ENCODE results near the gene SH3RF1. TPM values are rescaled to one million over a fixed set of nuclear protein-coding genes. Genes with fewer than 3 reads are reported as not detected.

Gene SH3RF1
- total and polyA plus RNA-seq, 7 donors: 8.2 to 20.8 (median 12.5) TPM

- Histone ChIP-seq H3K36me3 (no peaks in the 10 kb centered on the region), H3K27ac (no peak overlapping the region), H3K9me3 (no peaks in the 10 kb centered on the region), H3K27me3 (no peaks in the 10 kb centered on the region), H3K4me1 (peaks cover 0 to 11% (median 5%) of the 10 kb centered on the region in 4 donors), H3K4me3 (no peak overlapping the region)
- TF ChIP-seq POLR2AphosphoS5 (IDR thresholded peaks at IDR 0.05): no peak
- TF ChIP-seq EP300 (IDR thresholded peaks at IDR 0.05): no peak
- TF ChIP-seq CTCF (IDR thresholded peaks at IDR 0.05): no peak
- no peak for TF ChIP-seq POLR2A (IDR thresholded peaks at IDR 0.05)
- 37 to 74% methylated on average over 2 of the region's 2 CpGs for WGBS, 2 donors
- intact Hi-C loops (cut with DNase I): no loop called here
- DNase-seq: no peak
Measured at GRCh38 chr4:169212981-169213380, 57.8 kb downstream of the SH3RF1 start.

GRCh38 chr4:169210504-169211118 is 60.1 kb downstream of the SH3RF1 start:
- Histone ChIP-seq H3K4me3 (no peak overlapping the region), H3K27ac (no peak overlapping the region), H3K4me1 (peaks cover 0 to 15% (median 5%) of the 10 kb centered on the region in 4 donors), H3K9me3 (no peaks in the 10 kb centered on the region), H3K36me3 (no peaks in the 10 kb centered on the region), H3K27me3 (no peaks in the 10 kb centered on the region)
- no peak for DNase-seq
- WGBS, 2 donors: 70 to 84% methylated on average over 3 of the region's 3 CpGs
- intact Hi-C loops (cut with DNase I): no loop called here
- TF ChIP-seq CTCF (IDR thresholded peaks at IDR 0.05): no peak
- no peak for TF ChIP-seq POLR2A (IDR thresholded peaks at IDR 0.05)

GRCh38 chr4:169209388-169209883 is 61.3 kb downstream of the SH3RF1 start:
- H3K4me3 ChIP-seq: no peak overlapping the region
- H3K4me1 ChIP-seq: peaks cover 0 to 25% (median 12%) of the 10 kb centered on the region in 4 donors
- H3K9me3 ChIP-seq: no peaks in the 10 kb centered on the region
- no peaks in the 10 kb centered on the region for H3K27me3 ChIP-seq
- intact Hi-C loops (cut with DNase I): no loop called here
- no peaks in the 10 kb centered on the region for H3K36me3 ChIP-seq
- WGBS, 2 donors: 19 to 63% methylated on average over 5 of the region's 5 CpGs
- no peak overlapping the region for H3K27ac ChIP-seq
- no peak for TF ChIP-seq POLR2AphosphoS5 (IDR thresholded peaks at IDR 0.05)
- TF ChIP-seq POLR2A (IDR thresholded peaks at IDR 0.05): no peak
- no peak for TF ChIP-seq CTCF (IDR thresholded peaks at IDR 0.05)
- TF ChIP-seq EP300 (IDR thresholded peaks at IDR 0.05): no peak
- no peak for DNase-seq

- no peaks in the 10 kb centered on the region for H3K27me3 ChIP-seq
- no peaks in the 10 kb centered on the region for H3K36me3 ChIP-seq
- TF ChIP-seq POLR2A (IDR thresholded peaks at IDR 0.05) (no peak), CTCF (IDR thresholded peaks at IDR 0.05) (no peak), POLR2AphosphoS5 (IDR thresholded peaks at IDR 0.05) (no peak), EP300 (IDR thresholded peaks at IDR 0.05) (no peak)
- H3K27ac ChIP-seq: no peak overlapping the region
- intact Hi-C loops (cut with DNase I): no loop called here
- no peak for DNase-seq
- H3K4me3 ChIP-seq: no peak overlapping the region
- peaks cover 0 to 33% (median 14%) of the 10 kb centered on the region in 4 donors for H3K4me1 ChIP-seq
- WGBS, 2 donors: 93 to 94% methylated on average over 1 of the region's 1 CpG
- H3K9me3 ChIP-seq: no peaks in the 10 kb centered on the region
Measured at GRCh38 chr4:169208516-169208915, 62.2 kb downstream of the SH3RF1 start.

GRCh38 chr4:169208090-169208455 is 62.7 kb downstream of the SH3RF1 start:
- Histone ChIP-seq H3K9me3 (no peaks in the 10 kb centered on the region), H3K27ac (no peak overlapping the region), H3K4me3 (no peak overlapping the region), H3K36me3 (no peaks in the 10 kb centered on the region), H3K4me1 (peaks cover 0 to 34% (median 17%) of the 10 kb centered on the region in 4 donors), H3K27me3 (no peaks in the 10 kb centered on the region)
- 76 to 83% methylated on average over 3 of the region's 3 CpGs for WGBS, 2 donors
- TF ChIP-seq POLR2A (IDR thresholded peaks at IDR 0.05) (no peak), EP300 (IDR thresholded peaks at IDR 0.05) (no peak), CTCF (IDR thresholded peaks at IDR 0.05) (no peak), POLR2AphosphoS5 (IDR thresholded peaks at IDR 0.05) (no peak)
- DNase-seq: no peak
- intact Hi-C loops (cut with DNase I): no loop called here

Measured in sigmoid colon (tissue), 7 donors.